Activated T-cell treated with anti-CD3 and anti-CD28 coated beads for 4 hours (primary cell): ENCODE data around the gene KREMEN2.

Source experiments
- DNase-seq: peaks from one replicate; pipeline ENCODE4 v3.0.0-alpha.2; 2020

The KREMEN2 gene

DNA sequence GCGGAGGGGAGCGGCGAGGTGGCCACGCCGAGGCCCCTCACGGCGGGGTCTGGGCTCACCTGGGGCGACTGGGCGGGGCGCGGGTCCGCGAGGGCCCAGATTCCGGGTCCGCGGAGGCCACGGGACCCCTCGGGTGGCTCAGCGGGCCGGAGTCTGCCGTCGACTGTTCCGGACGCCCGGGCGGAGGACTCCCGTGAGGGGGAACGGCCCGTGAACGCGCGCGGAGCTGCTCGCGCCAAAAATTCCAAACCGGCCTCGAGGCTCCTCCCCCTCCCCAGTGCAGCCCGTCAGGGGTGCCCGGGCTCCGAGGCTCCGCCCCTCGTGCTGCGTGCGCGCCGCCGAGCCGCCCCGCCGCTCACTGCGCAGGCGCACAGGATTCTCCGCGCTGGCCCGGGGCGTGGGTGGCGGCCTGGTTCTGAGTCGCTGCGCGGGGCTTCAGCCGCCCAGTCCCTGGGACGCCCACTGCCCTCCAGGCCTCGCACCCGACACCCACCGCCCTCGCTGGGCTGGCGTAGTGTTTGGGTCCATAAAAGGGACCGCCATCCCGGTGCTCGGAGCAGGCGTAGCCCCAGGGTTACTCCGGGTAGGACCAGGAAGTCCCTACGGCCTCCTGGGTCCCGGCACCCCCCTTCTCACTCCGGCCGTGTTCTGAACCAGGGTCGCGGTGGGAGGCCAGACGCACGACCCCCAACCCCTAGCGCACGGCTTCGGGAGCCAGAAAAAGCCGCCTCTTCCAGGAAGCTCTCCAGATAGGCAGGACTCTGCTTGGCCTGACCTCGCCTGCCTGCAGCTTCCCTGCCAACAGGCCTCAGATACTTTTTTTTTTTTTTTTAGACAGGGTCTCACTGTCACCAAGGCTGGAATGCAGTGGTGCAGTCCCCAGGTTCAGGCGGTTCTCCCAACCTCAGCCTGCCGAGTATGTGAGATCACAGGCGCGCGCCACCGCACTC, 16.4 kb downstream of the KREMEN2 start, which contains the start of gene PKMYT1:
PKMYT1 (minus strand) TSS at position 220 of the 950 bp plus-strand sequence. CDS start 789 bp downstream, outside the sequence.
- peak; percentile 94 for DNase-seq

- DNase-seq, result no peak
These were observed 17.3 kb downstream of the KREMEN2 start for GRCh38 chr16:2981177-2981898.

DNA sequence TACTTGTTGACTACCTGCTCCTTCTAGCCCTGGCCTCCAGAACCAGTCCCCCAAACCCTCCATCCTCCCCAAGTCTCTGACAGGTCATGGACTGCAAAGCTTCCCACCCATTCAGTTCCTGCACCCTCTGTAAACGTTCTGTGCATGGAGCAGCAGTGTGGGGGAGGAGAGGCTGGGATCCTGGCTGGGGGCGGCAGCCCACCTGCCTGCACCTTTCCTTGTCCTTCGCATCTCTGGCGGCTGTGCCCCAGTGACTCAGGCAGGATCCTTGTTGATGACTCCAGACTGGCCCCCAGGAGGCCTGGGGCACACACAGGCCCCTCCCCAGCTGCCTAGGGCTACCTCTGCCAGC, 17.8 kb downstream of the KREMEN2 start:
- no peak for DNase-seq

GRCh38 chr16:2982402-2982801, 18.3 kb downstream of the KREMEN2 start:
- DNase-seq, result no peak

DNA sequence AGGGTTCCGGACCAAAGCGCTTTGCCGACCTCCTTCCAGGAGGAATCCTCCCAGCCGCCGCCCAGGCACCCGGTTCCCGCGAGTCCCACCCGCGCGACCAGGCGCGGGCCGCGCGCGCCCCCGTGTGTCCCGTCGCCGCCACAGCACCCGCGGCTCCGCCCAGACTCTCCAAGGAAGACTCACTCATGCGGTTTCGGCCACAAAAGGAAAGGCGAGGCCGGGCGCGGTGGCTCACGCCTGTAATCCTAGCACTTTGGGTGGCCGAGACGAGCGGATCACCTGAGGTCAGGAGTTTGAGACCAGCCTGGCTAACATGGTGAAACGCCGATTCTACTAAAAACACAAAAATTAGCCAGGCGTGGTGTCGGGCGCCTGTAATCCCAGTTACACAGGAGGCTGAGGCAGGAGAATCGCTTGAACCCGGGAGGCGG, 19.6 kb downstream of the KREMEN2 start:
- peak; percentile 57 for DNase-seq

DNA sequence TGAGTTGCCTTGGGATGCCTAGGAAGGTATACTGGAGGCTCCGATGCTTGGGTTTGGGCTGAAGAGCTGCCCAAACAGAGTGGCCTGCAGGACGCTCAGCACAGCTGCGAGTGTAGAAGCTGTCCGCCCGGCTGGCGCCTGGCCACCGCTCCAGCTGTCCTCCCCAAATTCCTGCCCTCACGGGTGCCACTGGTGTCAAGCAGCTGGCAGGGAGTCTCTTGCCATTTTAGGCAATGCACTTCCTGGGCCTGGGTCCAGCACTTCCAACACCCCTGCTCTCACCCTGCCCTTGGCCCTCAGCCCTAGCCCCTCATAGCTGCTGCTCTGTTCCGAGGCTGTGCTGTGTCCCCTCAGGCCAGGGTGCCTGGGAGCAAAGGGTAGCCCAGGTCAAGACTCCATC, 21.4 kb downstream of the KREMEN2 start:
- no peak for DNase-seq

GRCh38 chr16:2985893-2986355, 21.8 kb downstream of the KREMEN2 start:
- DNase-seq, result no peak

DNA sequence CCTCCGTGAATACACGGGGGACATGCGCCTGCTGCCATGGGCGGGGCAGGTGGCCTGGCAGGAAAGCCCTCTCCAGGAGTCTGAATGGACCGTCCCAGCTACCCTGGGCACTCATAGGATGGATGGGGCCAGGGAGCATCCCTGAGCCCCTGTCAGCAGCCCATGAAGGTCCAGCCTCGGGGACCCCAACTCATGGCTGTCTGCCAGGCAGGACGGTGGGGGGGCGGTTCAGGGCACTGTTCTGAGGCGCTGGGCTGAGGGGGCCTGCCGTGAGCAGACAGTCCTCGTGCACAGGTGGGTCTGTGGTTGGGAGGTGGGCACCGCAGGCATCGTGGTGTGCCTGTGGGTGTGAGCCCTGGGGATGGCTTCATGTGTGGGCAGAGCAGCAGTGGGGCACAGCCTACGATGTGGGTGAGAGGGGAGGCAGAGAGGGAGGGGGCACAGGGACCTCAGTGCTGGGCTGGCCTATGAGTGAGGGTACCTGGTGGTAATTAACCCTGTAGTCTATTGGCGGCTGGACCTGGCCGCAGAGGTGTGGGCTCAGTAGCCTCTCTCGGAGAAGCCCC, 22.6 kb downstream of the KREMEN2 start:
- no peak for DNase-seq

DNA sequence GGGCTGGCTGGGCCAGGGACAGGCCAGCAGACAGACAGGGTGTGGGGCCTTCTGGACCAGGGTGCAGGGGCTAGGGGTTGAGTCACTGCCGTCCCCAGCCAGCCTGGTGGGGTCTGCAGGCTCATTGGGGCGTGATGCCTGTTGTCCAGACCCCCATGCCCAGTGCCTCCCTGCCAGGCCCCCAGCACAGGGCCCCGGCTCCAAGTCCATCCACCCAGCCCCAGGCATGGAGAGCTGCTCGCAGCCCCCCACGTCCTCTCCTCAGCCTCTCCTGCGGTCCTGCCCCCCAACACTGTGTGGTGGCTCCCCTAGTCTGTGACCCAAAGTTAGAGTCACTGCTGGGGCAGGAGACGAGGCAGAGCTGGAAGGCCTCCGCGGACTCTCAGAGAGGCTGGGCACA, 23.2 kb downstream of the KREMEN2 start:
- no peak for DNase-seq

DNA sequence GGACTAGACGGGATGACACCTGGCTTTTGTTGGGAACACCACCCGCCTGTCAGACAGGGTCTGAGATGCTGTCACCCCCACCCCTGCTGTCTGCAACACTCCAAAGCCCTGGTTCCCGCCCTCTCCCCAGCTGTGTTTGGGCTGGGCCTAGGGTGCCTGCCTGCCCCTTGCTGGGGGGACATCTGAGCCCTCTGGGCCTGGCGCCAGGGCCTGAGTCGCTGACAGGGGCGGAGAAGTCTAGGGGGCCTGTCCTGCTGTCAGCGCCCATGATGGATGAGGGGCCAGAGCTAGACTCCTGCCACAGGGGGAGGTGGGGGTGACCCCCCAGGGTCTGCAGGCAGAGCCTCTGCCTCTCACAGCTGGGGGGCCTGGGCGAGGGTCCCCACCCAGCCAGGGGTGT, 23.8 kb downstream of the KREMEN2 start:
- no peak for DNase-seq

- no peak for DNase-seq
These were observed 24.6 kb downstream of the KREMEN2 start for GRCh38 chr16:2988590-2989099.

DNA sequence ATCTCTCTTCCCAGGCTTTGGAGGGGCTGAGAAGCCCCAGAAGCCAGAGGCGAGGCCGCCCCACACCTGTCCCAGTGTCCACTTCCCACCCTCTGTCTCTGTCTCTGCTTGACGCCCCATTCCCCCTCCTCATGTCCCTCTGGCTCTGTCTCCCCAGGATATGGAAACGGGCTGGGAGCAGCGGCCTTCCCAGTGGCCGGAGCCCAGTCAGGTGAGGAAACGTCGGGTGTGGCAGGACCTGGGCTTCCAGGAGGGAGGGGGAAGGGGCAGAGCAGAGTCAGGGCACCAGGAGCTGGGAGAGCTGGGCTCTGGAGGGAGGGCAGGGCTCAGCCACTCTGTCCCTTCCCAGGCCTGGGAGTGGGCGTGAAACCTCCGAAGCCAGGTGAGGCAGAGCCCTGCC, 26.8 kb downstream of the KREMEN2 start:
- no peak for DNase-seq

DNA sequence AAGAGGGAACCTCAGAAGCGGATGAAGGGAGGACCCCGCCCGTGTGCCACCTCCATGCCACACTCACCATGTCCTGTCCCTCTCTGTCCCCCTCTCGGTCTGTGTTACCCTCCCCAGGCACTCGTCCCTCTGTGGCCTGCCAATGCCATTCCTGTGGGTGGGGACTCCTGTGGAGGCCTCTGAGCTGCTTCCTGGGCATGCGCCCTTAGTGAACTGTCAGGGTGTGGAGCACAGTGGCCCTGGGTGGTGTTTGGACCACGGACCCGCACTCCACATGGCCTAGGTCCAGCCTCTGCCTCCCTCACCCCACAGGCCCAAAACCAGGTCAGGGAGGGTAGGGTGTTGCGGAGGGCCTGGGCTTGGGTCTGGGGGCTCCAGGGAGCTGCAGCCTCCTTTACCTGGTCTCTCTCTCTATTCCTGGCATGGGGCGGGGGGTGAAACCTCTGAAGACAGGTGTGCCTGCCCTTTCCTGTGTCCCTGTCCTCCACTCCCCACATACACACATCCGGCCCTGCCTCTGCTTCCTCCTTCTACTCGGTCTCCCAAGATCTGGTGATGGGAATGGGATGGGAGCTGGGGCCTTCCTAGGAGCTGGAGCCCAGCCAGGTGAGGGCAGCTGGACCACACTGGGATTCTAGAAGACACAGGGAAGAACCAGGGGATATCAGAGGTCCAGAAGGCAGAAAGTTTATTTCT, 27.6 kb downstream of the KREMEN2 start:
- no peak for DNase-seq

GRCh38 chr16:2992383-2993081, 28.5 kb downstream of the KREMEN2 start:
- no peak for DNase-seq

DNA sequence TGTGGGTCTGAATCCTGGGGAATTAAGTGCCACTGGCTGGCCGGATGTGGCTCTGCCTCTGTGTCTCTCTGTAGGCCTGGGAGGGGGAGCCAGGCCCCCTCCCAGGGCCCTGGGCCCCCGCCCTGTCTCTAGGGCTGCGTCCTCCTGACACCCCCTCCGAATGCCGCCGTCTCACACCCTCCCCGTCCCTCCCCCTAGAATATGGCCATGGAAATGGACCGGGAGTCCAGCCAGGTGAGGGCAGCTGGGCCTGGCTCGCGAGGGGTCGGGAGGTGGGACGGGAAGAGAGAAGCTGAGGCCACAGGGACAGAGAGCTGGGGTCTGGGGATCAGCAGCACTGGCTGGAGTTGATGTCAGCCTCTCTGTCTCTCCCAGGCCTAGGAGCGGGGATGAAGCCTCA, 32.2 kb downstream of the KREMEN2 start:
- no peak for DNase-seq

DNA sequence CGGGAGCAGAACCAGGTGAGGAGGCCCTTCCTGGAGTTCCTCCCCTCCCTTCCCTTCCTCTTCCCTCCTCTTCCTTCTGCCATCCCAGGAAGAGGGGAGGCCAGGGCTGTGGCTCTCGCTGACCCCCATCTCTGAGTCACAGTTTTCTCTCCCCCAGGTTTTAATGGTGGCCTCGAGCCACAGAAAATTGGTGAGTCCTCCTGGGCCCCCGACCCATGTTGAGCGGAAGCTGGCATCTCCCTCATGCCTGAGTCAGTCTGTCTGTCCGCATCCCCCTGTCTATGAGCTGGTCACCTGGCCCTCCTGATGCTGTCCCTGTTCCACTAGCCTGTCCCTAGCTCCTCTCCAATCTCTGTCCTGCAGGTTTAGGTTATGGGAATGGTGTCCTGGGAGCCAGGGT, 35.9 kb downstream of the KREMEN2 start:
- DNase-seq, result no peak

DNA sequence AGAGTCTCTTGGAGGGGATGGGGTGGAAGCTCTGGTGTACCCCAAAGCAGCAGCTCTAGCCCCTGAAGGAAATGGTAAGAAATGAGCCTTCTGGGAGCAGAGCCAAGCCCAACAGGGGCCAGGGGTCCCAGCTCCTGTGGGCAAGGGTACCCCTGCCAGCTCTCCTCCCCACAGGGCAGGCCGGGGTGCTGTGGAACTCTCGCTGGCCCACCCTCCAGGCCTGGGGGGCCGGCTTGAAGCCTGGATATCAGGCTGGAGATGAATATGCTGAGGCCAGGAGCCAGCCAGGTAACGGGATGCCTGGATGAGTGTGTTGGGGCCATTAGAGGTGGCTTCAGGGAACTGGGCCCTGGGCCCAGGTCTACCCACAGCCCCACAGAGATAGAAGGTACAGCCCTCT, 36.5 kb downstream of the KREMEN2 start:
- DNase-seq, result no peak

DNA sequence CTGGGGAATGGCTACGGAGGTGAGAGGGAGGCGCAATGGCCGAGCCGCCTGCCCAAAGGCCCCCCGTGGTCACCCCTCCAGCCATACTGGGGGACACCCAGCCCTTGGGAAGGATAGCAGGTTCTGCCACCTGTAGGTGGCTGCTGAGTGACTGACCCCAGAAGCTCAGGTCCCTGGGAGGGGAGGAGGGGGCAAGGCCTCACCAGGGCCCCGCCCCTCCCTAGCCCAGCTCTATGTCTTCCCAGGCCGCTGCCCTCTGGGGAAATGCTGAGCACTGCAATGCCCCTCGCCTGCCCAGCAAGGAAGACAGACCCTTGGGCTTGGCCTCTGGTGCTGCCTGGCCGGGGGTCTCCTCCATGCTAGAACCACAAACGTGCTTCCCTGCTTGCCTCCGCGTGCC, 37.2 kb downstream of the KREMEN2 start:
- DNase-seq, result no peak

DNA sequence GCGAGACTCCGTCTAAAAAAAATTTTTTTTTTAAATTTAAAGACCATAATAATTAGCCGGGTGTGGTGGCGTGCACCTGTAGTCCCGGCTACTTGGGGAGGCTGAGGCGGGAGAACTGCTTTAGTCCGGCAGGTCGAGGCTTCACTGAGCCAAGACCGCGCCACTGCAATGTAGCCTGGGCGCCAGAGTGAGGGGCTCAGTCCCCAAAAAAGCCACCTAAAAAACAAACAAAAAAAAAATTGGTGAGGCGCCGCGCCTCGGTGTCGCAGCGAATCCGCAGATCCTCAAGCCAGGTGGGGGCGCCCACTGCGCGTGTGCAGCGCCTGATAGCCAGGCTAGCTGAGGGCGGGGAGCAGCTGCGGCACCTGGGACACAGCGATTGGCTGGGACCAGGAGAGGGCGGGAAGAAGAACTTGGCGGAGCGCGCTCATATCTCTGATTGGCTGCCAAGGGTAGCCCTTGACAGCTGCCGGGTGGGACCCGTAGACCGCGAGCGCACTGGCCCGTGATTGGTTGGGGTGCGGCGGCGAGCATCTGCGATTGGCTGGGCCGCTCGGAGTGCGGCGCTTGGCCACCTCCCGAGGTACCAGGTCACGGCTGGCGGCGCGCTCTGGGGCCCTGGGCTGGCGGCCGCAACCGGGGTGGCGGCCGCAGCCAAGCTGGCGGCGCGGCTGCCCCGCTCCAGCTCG, 39.7 kb downstream of the KREMEN2 start:
- DNase-seq, result peak; percentile 88

GRCh38 chr16:3004319-3004718, 40.2 kb downstream of the KREMEN2 start:
- no peak for DNase-seq

GRCh38 chr16:3004781-3005284, 40.8 kb downstream of the KREMEN2 start:
- DNase-seq, result no peak
